ENCODE results near the gene PPFIA1. TPM values are rescaled to one million over a fixed set of nuclear protein-coding genes. Genes with fewer than 3 reads are reported as not detected.
A peak's percentile ranks its signal among the peaks of the same experiment; 100 is the strongest.
"Not testable (repeated sequence)": the region's sequence is repeated elsewhere in the genome, so short reads cannot be mapped to it uniquely, and the experiment has no call there.

PPFIA1 gene
- total and polyA plus RNA-seq, 4 donors, result 19.0 to 74.7 (median 49.0) TPM

DNA sequence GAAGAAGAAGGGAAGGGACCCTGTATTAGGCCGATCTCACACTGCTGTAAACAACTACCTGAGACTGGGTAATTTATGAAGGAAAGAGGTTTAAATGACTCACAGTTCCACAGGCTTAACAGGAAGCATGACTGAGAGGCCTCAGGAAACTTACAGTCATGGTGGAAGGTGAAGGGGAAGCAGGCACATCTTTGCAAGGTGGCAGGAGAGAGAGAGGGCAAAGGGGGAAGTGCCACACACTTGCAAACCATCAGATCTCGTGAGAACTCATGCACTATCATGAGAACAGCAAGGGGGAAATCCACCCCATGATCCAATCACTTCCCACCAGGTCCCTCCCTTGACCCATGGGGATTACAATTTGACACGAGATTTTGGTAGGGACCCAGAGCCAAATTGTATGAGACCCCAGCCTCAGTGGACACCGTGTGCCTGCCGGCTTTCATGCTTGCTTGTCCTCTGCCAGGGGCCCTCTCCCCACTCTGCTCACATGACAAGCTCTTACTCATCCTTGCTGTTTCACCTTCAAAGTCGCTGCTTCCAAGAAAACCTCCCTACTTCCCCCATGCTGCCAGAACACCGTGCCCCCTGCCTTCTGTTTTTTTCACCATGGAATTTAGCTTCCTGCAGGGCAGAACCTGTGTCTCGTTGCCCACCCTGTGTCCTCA is 23.3 kb upstream of the PPFIA1 start:
- DNase-seq (no peak), ATAC-seq (ENCODE audit: low FRiP score) (no peak)
- Histone ChIP-seq H3K4me1 (ENCODE audit: control insufficient read depth in 1 of 2, insufficient read depth in 2 of 2, low read length in 2 of 2) (no peaks in the 10 kb centered on the region), H3K27me3 (ENCODE audit: control insufficient read depth in 1 of 2, insufficient read depth in 2 of 2, low read length in 1 of 2) (no peaks in the 10 kb centered on the region), H3K4me3 (ENCODE audit: low read length in 2 of 2) (no peak overlapping the region), H3K27ac (ENCODE audit: low read depth in 1 of 2, low read length in 2 of 2) (no peak overlapping the region), H3K36me3 (ENCODE audit: control insufficient read depth in 1 of 2, insufficient read depth in 2 of 2, low read length in 1 of 2) (no peaks in the 10 kb centered on the region), H3K9me3 (ENCODE audit: control insufficient read depth, low read length) (no peaks in the 10 kb centered on the region)
- WGBS, 2 donors, result 78 to 81% methylated on average over 8 of the region's 8 CpGs
- intact Hi-C loops (cut with DNase I), result no loop called here

DNA sequence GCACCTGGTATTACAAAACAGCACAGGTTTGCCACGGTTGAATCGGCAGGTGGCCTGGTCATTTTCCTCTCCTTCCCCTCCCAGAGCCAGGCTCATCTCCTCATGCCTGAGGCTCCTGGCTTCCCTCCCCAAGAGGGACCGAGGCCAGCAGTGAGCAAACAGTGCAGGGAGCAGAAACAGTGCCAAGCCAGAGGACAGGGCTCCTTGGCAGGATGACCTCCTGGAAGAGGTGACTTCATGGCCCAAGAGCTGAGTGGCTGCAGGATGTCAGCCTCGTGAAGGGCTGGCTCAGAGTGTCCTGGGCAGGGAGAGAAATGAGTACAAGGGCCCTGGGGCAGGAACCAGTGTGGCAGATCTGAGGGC is 22.8 kb upstream of the PPFIA1 start:
- no peaks in the 10 kb centered on the region for H3K4me1 ChIP-seq (ENCODE audit: control insufficient read depth in 1 of 2, insufficient read depth in 2 of 2, low read length in 2 of 2)
- 49 to 52% methylated on average over 4 of the region's 4 CpGs for WGBS, 2 donors
- no peak for ATAC-seq (ENCODE audit: low FRiP score)
- DNase-seq, result no peak
- intact Hi-C loops (cut with DNase I), result no loop called here
- no peaks in the 10 kb centered on the region for H3K9me3 ChIP-seq (ENCODE audit: control insufficient read depth, low read length)
- no peak overlapping the region for H3K27ac ChIP-seq (ENCODE audit: low read depth in 1 of 2, low read length in 2 of 2)
- H3K4me3 ChIP-seq (ENCODE audit: low read length in 2 of 2), result no peak overlapping the region
- no peaks in the 10 kb centered on the region for H3K27me3 ChIP-seq (ENCODE audit: control insufficient read depth in 1 of 2, insufficient read depth in 2 of 2, low read length in 1 of 2)
- H3K36me3 ChIP-seq (ENCODE audit: control insufficient read depth in 1 of 2, insufficient read depth in 2 of 2, low read length in 1 of 2), result no peaks in the 10 kb centered on the region

DNA sequence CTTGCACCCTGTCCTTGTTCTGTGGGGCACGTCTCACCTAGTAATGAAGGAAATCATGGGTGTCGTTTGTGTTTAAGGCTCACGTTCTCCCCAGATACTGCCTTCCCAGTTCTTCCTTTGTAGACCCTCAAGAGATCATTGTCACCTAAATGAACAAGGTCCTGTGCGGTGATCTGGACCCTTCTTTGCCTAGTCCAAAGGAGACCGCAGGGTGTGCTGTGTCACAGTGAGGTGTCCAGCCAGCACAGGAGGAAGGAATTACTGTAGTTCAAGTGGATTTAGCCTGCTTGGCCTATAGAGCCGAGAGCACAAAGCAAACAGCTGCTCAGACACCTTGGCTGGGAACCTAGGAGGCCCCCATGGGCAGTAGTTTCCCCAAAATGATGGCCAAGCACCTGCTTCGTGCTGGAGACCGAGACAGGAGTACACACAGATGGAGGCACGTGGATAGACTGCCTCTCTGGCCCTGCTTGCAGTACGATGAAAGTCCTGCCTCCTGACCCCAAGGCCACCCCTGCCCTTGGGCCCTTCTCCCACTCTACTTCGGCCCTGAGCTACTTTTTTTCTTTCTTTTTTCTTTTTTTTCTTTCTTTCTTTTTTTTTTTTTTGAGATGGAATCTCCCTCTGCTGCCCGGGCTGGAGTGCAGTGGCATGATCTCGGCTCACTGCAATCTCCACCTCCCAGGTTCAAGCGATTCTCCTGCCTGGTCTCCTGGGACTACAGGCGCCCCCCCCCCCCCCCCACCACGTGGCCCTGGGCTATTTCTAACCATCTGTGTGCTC is 19.4 kb upstream of the PPFIA1 start:
- WGBS, 2 donors, result 51 to 55% methylated on average over 15 to 16 of the region's 16 CpGs
- ATAC-seq (ENCODE audit: low FRiP score) (no peak), DNase-seq (no peak)
- Histone ChIP-seq H3K9me3 (ENCODE audit: control insufficient read depth, low read length) (no peaks in the 10 kb centered on the region), H3K36me3 (ENCODE audit: control insufficient read depth in 1 of 2, insufficient read depth in 2 of 2, low read length in 1 of 2) (no peaks in the 10 kb centered on the region), H3K27ac (ENCODE audit: low read depth in 1 of 2, low read length in 2 of 2) (peak overlapping the region in 1 of 2 donors; percentile 13), H3K27me3 (ENCODE audit: control insufficient read depth in 1 of 2, insufficient read depth in 2 of 2, low read length in 1 of 2) (no peaks in the 10 kb centered on the region), H3K4me3 (ENCODE audit: low read length in 2 of 2) (no peak overlapping the region), H3K4me1 (ENCODE audit: control insufficient read depth in 1 of 2, insufficient read depth in 2 of 2, low read length in 2 of 2) (no peaks in the 10 kb centered on the region)
- intact Hi-C loops (cut with DNase I), result no loop called here

DNA sequence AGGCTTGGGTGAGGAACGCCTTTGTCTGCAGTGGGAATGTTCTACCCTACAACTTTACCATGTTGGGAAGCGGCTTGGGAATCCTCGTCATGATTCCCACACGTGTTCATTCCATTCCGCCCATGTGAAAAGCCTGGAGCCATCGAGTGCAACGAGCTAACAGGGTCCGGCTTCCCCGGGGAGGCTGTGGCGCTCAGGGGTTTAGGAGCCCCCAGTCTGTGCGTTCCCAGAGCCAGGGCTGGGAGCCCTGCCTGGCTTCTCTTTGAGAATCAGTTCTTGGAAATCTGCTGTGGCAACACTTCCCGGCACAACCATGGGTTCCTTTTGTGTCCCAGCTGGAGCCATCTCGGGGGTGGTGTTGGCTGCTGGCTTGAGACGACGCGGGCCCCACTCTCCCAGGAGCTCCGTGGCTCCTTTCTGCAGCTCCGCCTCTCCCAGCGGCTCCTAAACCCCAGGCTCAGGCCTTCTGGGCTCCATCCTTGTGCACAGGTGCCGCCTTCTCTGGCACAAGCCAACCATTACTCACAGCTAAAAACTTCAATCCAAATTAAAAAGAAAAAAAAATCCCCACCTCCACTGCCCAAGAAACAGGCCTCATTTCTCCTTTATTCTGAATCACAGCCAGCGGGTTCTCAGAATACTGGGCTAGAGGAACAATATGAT is 18.7 kb upstream of the PPFIA1 start:
- WGBS, 2 donors, result 38% methylated on average over 21 of the region's 21 CpGs
- Histone ChIP-seq H3K9me3 (ENCODE audit: control insufficient read depth, low read length) (no peaks in the 10 kb centered on the region), H3K4me1 (ENCODE audit: control insufficient read depth in 1 of 2, insufficient read depth in 2 of 2, low read length in 2 of 2) (no peaks in the 10 kb centered on the region), H3K4me3 (ENCODE audit: low read length in 2 of 2) (no peak overlapping the region), H3K36me3 (ENCODE audit: control insufficient read depth in 1 of 2, insufficient read depth in 2 of 2, low read length in 1 of 2) (no peaks in the 10 kb centered on the region), H3K27ac (ENCODE audit: low read depth in 1 of 2, low read length in 2 of 2) (peak overlapping the region in 1 of 2 donors; percentile 75), H3K27me3 (ENCODE audit: control insufficient read depth in 1 of 2, insufficient read depth in 2 of 2, low read length in 1 of 2) (no peaks in the 10 kb centered on the region)
- DNase-seq (peak; percentile 78 to 82), ATAC-seq (ENCODE audit: low FRiP score) (no peak)
- intact Hi-C loops (cut with DNase I), result no loop called here

DNA sequence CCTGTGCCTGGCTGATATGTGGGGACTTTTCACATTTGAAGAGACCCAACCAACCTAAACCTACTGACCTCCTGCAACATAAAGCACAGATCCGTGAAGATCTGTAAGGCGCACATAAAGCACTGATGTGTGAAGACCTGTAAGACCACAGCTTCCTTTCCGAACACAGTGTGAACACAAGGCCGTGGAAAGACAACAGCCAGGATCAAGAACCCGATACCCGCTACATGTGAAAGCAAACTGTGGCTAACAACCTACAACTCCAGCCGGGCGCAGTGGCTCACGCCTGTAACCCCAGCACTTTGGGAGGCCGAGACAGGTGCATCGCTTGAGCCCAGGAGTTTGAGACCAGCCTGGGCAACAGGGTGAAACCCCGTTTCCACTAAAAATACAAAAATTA is 17.6 kb upstream of the PPFIA1 start:
- Histone ChIP-seq H3K36me3 (ENCODE audit: control insufficient read depth in 1 of 2, insufficient read depth in 2 of 2, low read length in 1 of 2) (no peaks in the 10 kb centered on the region), H3K4me1 (ENCODE audit: control insufficient read depth in 1 of 2, insufficient read depth in 2 of 2, low read length in 2 of 2) (no peaks in the 10 kb centered on the region), H3K27me3 (ENCODE audit: control insufficient read depth in 1 of 2, insufficient read depth in 2 of 2, low read length in 1 of 2) (no peaks in the 10 kb centered on the region), H3K9me3 (ENCODE audit: control insufficient read depth, low read length) (no peaks in the 10 kb centered on the region), H3K27ac (ENCODE audit: low read depth in 1 of 2, low read length in 2 of 2) (peak overlapping the region in 1 of 2 donors; percentile 30), H3K4me3 (ENCODE audit: low read length in 2 of 2) (no peak overlapping the region)
- DNase-seq (peak in 1 of 2 donors; percentile 51), ATAC-seq (ENCODE audit: low FRiP score) (no peak)
- WGBS, 2 donors, result 96 to 98% methylated on average over 12 of the region's 12 CpGs
- intact Hi-C loops (cut with DNase I), result no loop called here

DNA sequence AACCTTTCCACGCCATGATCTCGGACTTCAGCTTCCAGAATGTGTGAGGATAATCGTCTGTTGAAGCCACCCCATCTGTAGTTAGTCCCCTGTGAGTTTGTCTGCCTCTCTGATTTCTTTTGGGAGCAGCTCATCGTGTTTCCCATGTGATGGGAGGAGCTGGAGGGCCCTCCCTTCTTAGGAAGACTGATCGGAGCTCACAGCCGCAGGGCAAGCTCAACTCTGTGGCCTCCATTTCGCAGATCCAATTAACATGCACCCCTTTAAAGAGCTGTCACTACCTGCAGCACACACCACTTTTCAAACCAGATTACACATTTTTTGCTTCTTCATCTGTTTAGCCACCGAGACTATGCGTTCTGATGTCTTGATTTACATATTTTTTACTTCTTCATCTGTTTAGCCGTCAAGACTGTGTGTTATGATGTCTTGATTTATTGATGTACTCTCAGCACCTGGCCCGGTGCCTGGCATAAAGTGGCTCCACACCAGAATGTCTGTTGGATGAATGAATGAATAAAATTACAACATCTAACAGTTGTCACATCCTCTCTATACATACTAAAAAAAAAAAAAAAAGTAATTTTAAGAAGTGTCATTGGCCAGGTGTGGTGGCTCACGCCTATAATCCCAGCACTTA is 14.9 kb upstream of the PPFIA1 start:
- ATAC-seq (ENCODE audit: low FRiP score), result no peak
- H3K27ac ChIP-seq (ENCODE audit: low read depth in 1 of 2, low read length in 2 of 2), result no peak overlapping the region
- WGBS, 2 donors, result 73 to 77% methylated on average over 12 of the region's 12 CpGs

DNA sequence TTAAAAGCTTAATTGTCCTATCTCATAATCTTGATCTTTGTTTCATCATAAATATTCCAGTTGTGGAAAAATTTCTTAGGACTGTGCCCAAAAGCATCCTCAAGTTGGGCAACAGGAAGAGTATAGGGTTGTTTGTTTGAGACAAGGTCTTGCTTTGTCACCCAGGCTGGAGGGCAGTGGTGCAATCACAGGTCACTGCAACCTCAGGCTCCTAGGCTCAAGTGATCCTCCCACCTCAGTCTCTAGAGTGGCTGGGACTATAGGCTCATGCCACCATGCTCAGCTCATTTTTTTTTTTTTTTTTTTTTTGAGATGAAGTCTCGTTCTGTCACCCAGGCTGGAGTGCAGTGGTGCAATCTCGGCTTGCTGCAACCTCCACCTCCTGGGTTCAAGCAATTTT is 11.4 kb upstream of the PPFIA1 start:
- H3K4me1 ChIP-seq (ENCODE audit: control insufficient read depth in 1 of 2, insufficient read depth in 2 of 2, low read length in 2 of 2); ATAC-seq (ENCODE audit: low FRiP score); H3K36me3 ChIP-seq (ENCODE audit: control insufficient read depth in 1 of 2, insufficient read depth in 2 of 2, low read length in 1 of 2); H3K9me3 ChIP-seq (ENCODE audit: control insufficient read depth, low read length); H3K4me3 ChIP-seq (ENCODE audit: low read length in 2 of 2); intact Hi-C loops (cut with DNase I); H3K27ac ChIP-seq (ENCODE audit: low read depth in 1 of 2, low read length in 2 of 2); H3K27me3 ChIP-seq (ENCODE audit: control insufficient read depth in 1 of 2, insufficient read depth in 2 of 2, low read length in 1 of 2): not testable (repeated sequence)
- WGBS, 2 donors, result 91 to 100% methylated on average over 1 to 2 of the region's 2 CpGs
- DNase-seq, result peak; percentile 21 to 24

More for the DNA sequence above, 14.9 kb upstream of the PPFIA1 start:
- no peak for DNase-seq
- Histone ChIP-seq H3K4me3 (ENCODE audit: low read length in 2 of 2) (no peak overlapping the region), H3K9me3 (ENCODE audit: control insufficient read depth, low read length) (no peaks in the 10 kb centered on the region), H3K36me3 (ENCODE audit: control insufficient read depth in 1 of 2, insufficient read depth in 2 of 2, low read length in 1 of 2) (no peaks in the 10 kb centered on the region), H3K4me1 (ENCODE audit: control insufficient read depth in 1 of 2, insufficient read depth in 2 of 2, low read length in 2 of 2) (no peaks in the 10 kb centered on the region), H3K27me3 (ENCODE audit: control insufficient read depth in 1 of 2, insufficient read depth in 2 of 2, low read length in 1 of 2) (no peaks in the 10 kb centered on the region)
- intact Hi-C loops (cut with DNase I), result no loop called here

DNA sequence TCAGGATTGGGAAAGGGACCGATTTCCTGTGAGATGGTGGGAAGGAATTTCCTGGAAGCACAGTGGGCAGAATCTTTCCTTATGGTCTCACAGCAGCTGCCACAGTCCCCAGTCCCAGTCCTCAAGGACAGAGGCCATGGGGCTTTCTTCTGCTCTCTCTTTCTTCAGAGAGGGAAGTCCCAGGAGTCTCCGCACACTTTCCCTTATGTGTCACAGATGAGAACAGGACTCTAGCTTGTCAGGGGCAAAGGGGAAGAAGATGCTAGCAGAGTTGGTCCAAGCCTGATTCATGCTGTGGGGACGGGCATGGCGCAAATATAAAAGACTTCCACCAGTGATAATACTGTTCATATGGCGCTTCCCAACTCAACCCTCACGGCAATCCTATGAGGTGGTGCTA is 7.5 kb upstream of the PPFIA1 start:
- Histone ChIP-seq H3K27me3 (ENCODE audit: control insufficient read depth in 1 of 2, insufficient read depth in 2 of 2, low read length in 1 of 2) (no peaks in the 10 kb centered on the region), H3K9me3 (ENCODE audit: control insufficient read depth, low read length) (no peaks in the 10 kb centered on the region), H3K27ac (ENCODE audit: low read depth in 1 of 2, low read length in 2 of 2) (no peak overlapping the region), H3K4me1 (ENCODE audit: control insufficient read depth in 1 of 2, insufficient read depth in 2 of 2, low read length in 2 of 2) (no peaks in the 10 kb centered on the region), H3K4me3 (ENCODE audit: low read length in 2 of 2) (no peak overlapping the region), H3K36me3 (ENCODE audit: control insufficient read depth in 1 of 2, insufficient read depth in 2 of 2, low read length in 1 of 2) (no peaks in the 10 kb centered on the region)
- ATAC-seq (ENCODE audit: low FRiP score), result no peak
- peak in 1 of 2 donors; percentile 0 for DNase-seq
- intact Hi-C loops (cut with DNase I), result no loop called here
- 92 to 94% methylated on average over 6 of the region's 6 CpGs for WGBS, 2 donors

All from aorta (tissue), 5 donors.